ENCODE data around the gene DNAL1.

DNAL1 gene

DNA sequence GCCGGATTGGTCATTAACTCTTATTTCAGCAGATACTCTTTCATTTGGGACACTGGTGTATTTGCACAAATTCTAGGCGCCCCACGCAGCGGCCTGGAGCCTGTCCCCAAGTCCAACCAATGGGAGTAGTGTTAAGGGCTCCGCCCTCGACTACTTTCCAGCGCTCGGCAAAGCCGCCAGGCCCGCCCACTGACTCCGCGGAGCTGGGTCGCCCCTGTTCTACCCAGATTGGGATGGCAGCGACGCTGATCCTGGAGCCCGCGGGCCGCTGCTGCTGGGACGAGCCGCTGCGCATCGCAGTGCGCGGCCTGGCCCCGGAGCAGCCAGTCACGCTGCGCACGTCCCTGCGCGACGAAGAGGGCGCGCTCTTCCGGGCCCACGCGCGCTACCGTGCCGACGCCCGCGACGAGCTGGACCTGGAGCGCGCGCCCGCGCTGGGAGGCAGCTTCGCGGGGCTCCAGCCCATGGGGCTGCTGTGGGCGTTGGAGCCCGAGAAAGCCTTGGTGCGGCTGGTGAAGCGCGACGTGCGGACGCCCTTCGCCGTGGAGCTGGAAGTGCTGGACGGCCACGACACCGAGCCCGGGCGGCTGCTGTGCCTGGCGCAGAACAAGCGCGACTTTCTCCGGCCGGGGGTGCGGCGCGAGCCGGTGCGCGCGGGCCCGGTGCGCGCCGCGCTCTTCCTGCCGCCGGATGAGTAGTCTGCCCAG is 32.3 kb upstream of the DNAL1 start, which contains the start of gene ACOT6:
Gene ACOT6 (plus strand): TSS at position 179 of the 707 bp plus-strand sequence. CDS start 55 bp downstream, at position 234.
- H3K9ac ChIP-seq (ENCODE audit: low read length) = peak within 1 kb of the TSS; percentile 40; the same call in 1 of the 2 replicates
- H3K4me1 ChIP-seq (ENCODE audit: insufficient read depth, low read length, severe bottlenecking) = peaks cover 10% of the 10 kb centered on the region
- no peaks in the 10 kb centered on the region for H3K9me3 ChIP-seq (ENCODE audit: low read length)
- H3K79me2 ChIP-seq (ENCODE audit: insufficient read depth, low read length) = no peaks in the 10 kb centered on the region
- no peaks in the 10 kb centered on the region for H3F3A ChIP-seq (ENCODE audit: insufficient read depth, low read length)
- H3K36me3 ChIP-seq (ENCODE audit: insufficient read depth, low read length) = no peaks in the 10 kb centered on the region
- no peaks in the 10 kb centered on the region for H4K20me1 ChIP-seq (ENCODE audit: insufficient read depth, low read length)
- H2AFZ ChIP-seq (ENCODE audit: low read length) = no peak within 1 kb of the TSS
- H3K27me3 ChIP-seq (ENCODE audit: insufficient read depth, low read length) = peaks cover 16% of the 10 kb centered on the region; the same call in 1 of the 2 replicates
- H3K4me2 ChIP-seq (ENCODE audit: low read length) = peak within 1 kb of the TSS; percentile 76
- TF ChIP-seq, protein P1, sequence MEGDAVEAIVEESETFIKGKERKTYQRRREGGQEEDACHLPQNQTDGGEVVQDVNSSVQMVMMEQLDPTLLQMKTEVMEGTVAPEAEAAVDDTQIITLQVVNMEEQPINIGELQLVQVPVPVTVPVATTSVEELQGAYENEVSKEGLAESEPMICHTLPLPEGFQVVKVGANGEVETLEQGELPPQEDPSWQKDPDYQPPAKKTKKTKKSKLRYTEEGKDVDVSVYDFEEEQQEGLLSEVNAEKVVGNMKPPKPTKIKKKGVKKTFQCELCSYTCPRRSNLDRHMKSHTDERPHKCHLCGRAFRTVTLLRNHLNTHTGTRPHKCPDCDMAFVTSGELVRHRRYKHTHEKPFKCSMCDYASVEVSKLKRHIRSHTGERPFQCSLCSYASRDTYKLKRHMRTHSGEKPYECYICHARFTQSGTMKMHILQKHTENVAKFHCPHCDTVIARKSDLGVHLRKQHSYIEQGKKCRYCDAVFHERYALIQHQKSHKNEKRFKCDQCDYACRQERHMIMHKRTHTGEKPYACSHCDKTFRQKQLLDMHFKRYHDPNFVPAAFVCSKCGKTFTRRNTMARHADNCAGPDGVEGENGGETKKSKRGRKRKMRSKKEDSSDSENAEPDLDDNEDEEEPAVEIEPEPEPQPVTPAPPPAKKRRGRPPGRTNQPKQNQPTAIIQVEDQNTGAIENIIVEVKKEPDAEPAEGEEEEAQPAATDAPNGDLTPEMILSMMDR (IDR thresholded peaks at IDR 0.05; ENCODE audit: low read length) = no peak
- no peak for TF ChIP-seq EZH2 (IDR thresholded peaks at IDR 0.05; ENCODE audit: borderline replicate concordance, low read length)
- no peaks in the 10 kb centered on the region for H3K9me2 ChIP-seq (ENCODE audit: low read depth, low read length)
- H3K4me3 ChIP-seq (ENCODE audit: low read depth, low read length, poor library complexity, severe bottlenecking) = peak within 1 kb of the TSS; percentile 66
- no peak within 1 kb of the TSS for H3K27ac ChIP-seq (ENCODE audit: low read depth, low read length, poor library complexity, severe bottlenecking)

DNA sequence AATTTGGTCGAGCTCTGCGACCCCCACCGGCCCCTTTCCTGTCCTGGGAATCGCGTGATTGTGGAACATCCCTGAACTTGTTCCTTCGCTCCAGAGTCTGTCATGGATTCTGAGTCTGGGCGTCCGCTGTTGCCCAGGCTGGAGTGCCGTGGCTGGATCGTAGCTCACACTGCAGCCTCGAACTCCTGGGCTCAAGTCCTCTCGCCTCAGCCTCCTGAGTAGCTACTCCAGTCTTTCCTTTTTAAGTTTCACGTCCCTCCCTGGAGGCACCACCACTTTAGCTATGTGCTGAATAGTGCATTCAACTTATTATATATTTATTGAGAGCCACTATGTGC is 31.8 kb upstream of the DNAL1 start:
- Histone ChIP-seq H3K27ac (ENCODE audit: low read depth, low read length, poor library complexity, severe bottlenecking) (no peak overlapping the region), H3K27me3 (ENCODE audit: insufficient read depth, low read length) (peaks cover 16% of the 10 kb centered on the region; the same call in 1 of the 2 replicates), H3K4me2 (ENCODE audit: low read length) (peak overlapping the region; percentile 76), H3K9me3 (ENCODE audit: low read length) (no peaks in the 10 kb centered on the region), H3K4me1 (ENCODE audit: insufficient read depth, low read length, severe bottlenecking) (peaks cover 10% of the 10 kb centered on the region), H4K20me1 (ENCODE audit: insufficient read depth, low read length) (no peaks in the 10 kb centered on the region), H2AFZ (ENCODE audit: low read length) (no peak overlapping the region), H3K36me3 (ENCODE audit: insufficient read depth, low read length) (no peaks in the 10 kb centered on the region), H3F3A (ENCODE audit: insufficient read depth, low read length) (no peaks in the 10 kb centered on the region), H3K79me2 (ENCODE audit: insufficient read depth, low read length) (no peaks in the 10 kb centered on the region), H3K9me2 (ENCODE audit: low read depth, low read length) (no peaks in the 10 kb centered on the region), H3K4me3 (ENCODE audit: low read depth, low read length, poor library complexity, severe bottlenecking) (peak overlapping the region; percentile 66), H3K9ac (ENCODE audit: low read length) (no peak overlapping the region; the same call in 1 of the 2 replicates)
- TF ChIP-seq, protein P1 (IDR thresholded peaks at IDR 0.05; ENCODE audit: low read length) = no peak
- TF ChIP-seq EZH2 (IDR thresholded peaks at IDR 0.05; ENCODE audit: borderline replicate concordance, low read length) = no peak

DNA sequence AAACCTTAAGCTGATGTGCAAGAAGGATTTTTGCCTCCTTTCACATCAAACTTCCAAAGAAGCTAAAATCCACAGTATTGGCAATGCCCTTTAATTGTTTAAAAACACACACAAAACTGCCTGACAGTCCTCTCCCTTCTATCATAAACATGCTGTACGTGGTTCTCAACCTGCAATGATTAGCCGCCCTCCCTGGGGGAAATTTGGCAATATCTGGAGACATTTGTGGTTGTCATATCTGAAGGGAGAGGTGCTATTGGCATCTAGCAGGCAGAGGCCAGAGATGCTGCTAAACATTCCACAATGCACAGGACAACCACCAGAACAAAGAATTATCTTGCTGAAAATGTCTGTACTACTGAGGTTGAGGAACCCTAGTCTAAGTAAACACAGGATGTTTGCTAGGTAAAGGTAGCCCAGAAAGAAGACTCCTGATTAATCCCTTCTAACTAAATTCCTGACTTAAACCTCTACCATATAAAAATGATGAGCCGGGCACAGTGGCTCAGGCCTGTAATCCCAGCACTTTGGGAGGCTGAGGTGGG is 31.3 kb upstream of the DNAL1 start:
- Histone ChIP-seq H3K36me3 (ENCODE audit: insufficient read depth, low read length) (no peaks in the 10 kb centered on the region), H3K9me2 (ENCODE audit: low read depth, low read length) (no peaks in the 10 kb centered on the region), H3K4me2 (ENCODE audit: low read length) (no peak overlapping the region), H3K9me3 (ENCODE audit: low read length) (no peaks in the 10 kb centered on the region), H3K27me3 (ENCODE audit: insufficient read depth, low read length) (peaks cover 16% of the 10 kb centered on the region; the same call in 1 of the 2 replicates), H3K27ac (ENCODE audit: low read depth, low read length, poor library complexity, severe bottlenecking) (no peak overlapping the region), H3K4me1 (ENCODE audit: insufficient read depth, low read length, severe bottlenecking) (peaks cover 10% of the 10 kb centered on the region), H4K20me1 (ENCODE audit: insufficient read depth, low read length) (no peaks in the 10 kb centered on the region), H3K4me3 (ENCODE audit: low read depth, low read length, poor library complexity, severe bottlenecking) (no peak overlapping the region), H3K79me2 (ENCODE audit: insufficient read depth, low read length) (no peaks in the 10 kb centered on the region), H2AFZ (ENCODE audit: low read length) (no peak overlapping the region), H3F3A (ENCODE audit: insufficient read depth, low read length) (no peaks in the 10 kb centered on the region), H3K9ac (ENCODE audit: low read length) (no peak overlapping the region)
- TF ChIP-seq EZH2 (IDR thresholded peaks at IDR 0.05; ENCODE audit: borderline replicate concordance, low read length) = no peak
- TF ChIP-seq, protein P1 (IDR thresholded peaks at IDR 0.05; ENCODE audit: low read length) = no peak
